GM21526 (cell line): ENCODE measurements around the gene BCAS3.

Experiments
- ATAC-seq: cut with Tn5 transposase; IDR thresholded peaks from one replicate; pipeline ENCODE4 v1.9.1; 2021; ENCODE audit warnings: moderate library complexity; ENCODE audit not compliant: unreplicated experiment, low FRiP score

BCAS3 gene

GRCh38 chr17:61397086-61397842 lies 719.6 kb downstream of the BCAS3 start:
- ATAC-seq = no peak

- no peak for ATAC-seq
Measured at GRCh38 chr17:61398721-61399130, 721.1 kb downstream of the BCAS3 start.

GRCh38 chr17:61399131-61400065 lies 721.7 kb downstream of the BCAS3 start, which contains the start of gene TBX2:
Gene TBX2, plus strand, starts transcription at chr17:61399843. Its CDS starts 334 bp downstream, at chr17:61400177.
- ATAC-seq = no peak

- no peak for ATAC-seq
Measured at GRCh38 chr17:61400066-61400716, 722.5 kb downstream of the BCAS3 start.

GRCh38 chr17:61400717-61401388 lies 723.2 kb downstream of the BCAS3 start:
- ATAC-seq = no peak

- ATAC-seq = no peak
Measured at GRCh38 chr17:61401389-61402072, 723.9 kb downstream of the BCAS3 start.

GRCh38 chr17:61402073-61402541 lies 724.5 kb downstream of the BCAS3 start:
- ATAC-seq = no peak

- no peak for ATAC-seq
Measured at GRCh38 chr17:61402978-61403800, 725.5 kb downstream of the BCAS3 start.

- no peak for ATAC-seq
Measured at GRCh38 chr17:61403801-61404662, 726.4 kb downstream of the BCAS3 start.

- ATAC-seq = no peak
Measured at GRCh38 chr17:61404663-61404912, 726.9 kb downstream of the BCAS3 start.

- ATAC-seq = no peak
Measured at GRCh38 chr17:61404913-61405685, 727.4 kb downstream of the BCAS3 start.

GRCh38 chr17:61405686-61406536 lies 728.3 kb downstream of the BCAS3 start:
- no peak for ATAC-seq

- no peak for ATAC-seq
Measured at GRCh38 chr17:61406537-61406845, 728.8 kb downstream of the BCAS3 start.

- no peak for ATAC-seq
Measured at GRCh38 chr17:61406971-61407911, 729.6 kb downstream of the BCAS3 start.

GRCh38 chr17:61408151-61409041 lies 730.7 kb downstream of the BCAS3 start:
- no peak for ATAC-seq
